Lung (tissue), 12 donors: ENCODE measurements around the gene MAGI2. TPM values are rescaled to one million over a fixed set of nuclear protein-coding genes. Genes with fewer than 3 reads are reported as not detected.
A peak's percentile ranks its signal among the peaks of the same experiment; 100 is the strongest.

Experiments
- ATAC-seq: fragments of 200-7000 bp; cut with Tn5 transposase; one replicate; pipeline ENCODE4 v1.9.1; 2020; ENCODE audit warnings: moderate number of reproducible peaks; ENCODE audit not compliant: insufficient read depth, low FRiP score
- DNase-seq, 3 donors: peaks; one replicate each; pipeline ENCODE4 v3.0.0-alpha.2; 2013 to 2017
- H3K27ac ChIP-seq, 2 donors: one replicate each; pipeline ENCODE4 v1.5.1; 2013; ENCODE audit warnings: mild to moderate bottlenecking in 2 of 2, moderate library complexity in 2 of 2, control low read depth in 1 of 2, inconsistent platforms in 1 of 2, low read depth in 1 of 2, low read length in 1 of 2
- H3K27me3 ChIP-seq, 3 donors: one replicate each; pipeline ENCODE4 v1.5.1; 2013; ENCODE audit warnings: low read length in 2 of 3; ENCODE audit not compliant: control insufficient read depth in 3 of 3, insufficient read depth in 3 of 3
- H3K36me3 ChIP-seq, 4 donors: one replicate each; pipeline ENCODE4 v1.5.1; 2013; ENCODE audit warnings: low read length in 4 of 4, mild to moderate bottlenecking in 1 of 4, moderate library complexity in 1 of 4; ENCODE audit not compliant: control insufficient read depth in 4 of 4, insufficient read depth in 4 of 4
- H3K4me1 ChIP-seq, 5 donors: one replicate each; pipeline ENCODE4 v1.5.1; 2013; ENCODE audit warnings: low read length in 5 of 5, mild to moderate bottlenecking in 2 of 5, moderate library complexity in 1 of 5; ENCODE audit not compliant: control insufficient read depth in 5 of 5, insufficient read depth in 5 of 5
- H3K4me3 ChIP-seq: one replicate; pipeline ENCODE4 v1.5.1; 2013; ENCODE audit warnings: mild to moderate bottlenecking, control low read depth, moderate library complexity
- H3K9ac ChIP-seq, 2 donors: one replicate each; pipeline ENCODE4 v1.5.1; 2013; ENCODE audit warnings: low read length in 2 of 2, control low read depth in 1 of 2; ENCODE audit not compliant: insufficient read depth in 1 of 2
- H3K9me3 ChIP-seq, 4 donors: one replicate each; pipeline ENCODE4 v1.5.1; 2013; ENCODE audit warnings: low read length in 3 of 4, mild to moderate bottlenecking in 1 of 4, moderate library complexity in 1 of 4; ENCODE audit not compliant: control insufficient read depth in 4 of 4, insufficient read depth in 3 of 4
- whole genome bisulfite sequencing, 2 donors: extraction: QIAGEN DNeasy Blood & Tissue Kit; methylation state at CpG; one replicate each; pipeline ENCODE4 v1.1.7; 2013; 5-methylcytosine and 5-hydroxymethylcytosine counted together
- polyA plus RNA-seq, 2 donors: library from polyadenylated mRNA; stranded (reverse); fragments of 200-250 nt; gene quantifications; one replicate each; pipeline ENCODE4 v1.2.1, GENCODE V29; 2013
- total RNA-seq, 2 donors: library from RNA; depleted of rRNA in 1 of 2; stranded (reverse); fragments of >200 nt in 1 of 2; gene quantifications; one replicate each; pipeline ENCODE4 v1.2.1, GENCODE V29; 2014 to 2021
- TF ChIP-seq, protein P1 (sequence below): IDR thresholded peaks from 2 replicates; pipeline ENCODE4 v1.5.1; 2012; ENCODE audit warnings: mild to moderate bottlenecking; ENCODE audit errors: control extremely low read depth, extremely low read depth
- donor health status: control.
- donor health status: control.
- donor health status: Bipolar disorder and iron deficiency.
- donor health status: healthy.
- donor health status: DM: yes; HTN: yes; CAD: no.

The MAGI2 gene
- total and polyA plus RNA-seq, 4 donors, result 0.94 to 18.0 (median 5.3) TPM

DNA sequence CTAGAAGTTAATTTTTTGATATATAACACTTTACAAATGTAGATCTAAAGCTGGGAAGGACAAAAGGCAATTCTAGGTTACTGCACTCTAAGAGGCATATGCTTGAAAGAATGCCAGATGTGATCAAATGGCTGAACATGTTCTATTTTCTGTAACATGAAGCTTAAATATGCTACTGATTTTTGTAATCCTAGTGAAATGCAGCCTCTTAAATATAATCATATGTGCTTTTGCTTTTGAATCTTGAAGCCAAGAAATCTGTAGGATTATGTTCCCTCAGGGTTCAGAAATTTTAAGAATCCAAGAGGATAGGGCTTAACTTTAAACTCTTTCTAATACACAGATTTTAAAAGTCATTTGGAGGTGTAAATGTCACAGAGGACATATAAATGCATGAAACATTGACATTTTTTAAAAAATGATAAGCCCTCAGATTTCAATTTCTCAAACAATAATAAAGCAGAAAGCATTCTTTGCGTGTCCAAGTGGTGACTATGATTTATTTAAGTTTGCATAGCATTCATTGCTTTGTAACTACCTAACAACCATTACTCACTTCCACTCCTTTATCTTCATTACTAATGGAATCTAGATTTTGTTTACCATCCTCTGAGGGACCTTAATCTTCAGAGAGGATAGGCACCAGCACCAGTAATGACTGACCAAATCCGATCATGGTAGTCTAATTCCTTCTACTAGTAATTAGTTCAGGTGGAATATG lies 170.4 kb downstream of the MAGI2 start:
- DNase-seq (peak in 2 of 3 donors; percentile 43 to 58), ATAC-seq (peak; percentile 59)
- TF ChIP-seq, protein P1, sequence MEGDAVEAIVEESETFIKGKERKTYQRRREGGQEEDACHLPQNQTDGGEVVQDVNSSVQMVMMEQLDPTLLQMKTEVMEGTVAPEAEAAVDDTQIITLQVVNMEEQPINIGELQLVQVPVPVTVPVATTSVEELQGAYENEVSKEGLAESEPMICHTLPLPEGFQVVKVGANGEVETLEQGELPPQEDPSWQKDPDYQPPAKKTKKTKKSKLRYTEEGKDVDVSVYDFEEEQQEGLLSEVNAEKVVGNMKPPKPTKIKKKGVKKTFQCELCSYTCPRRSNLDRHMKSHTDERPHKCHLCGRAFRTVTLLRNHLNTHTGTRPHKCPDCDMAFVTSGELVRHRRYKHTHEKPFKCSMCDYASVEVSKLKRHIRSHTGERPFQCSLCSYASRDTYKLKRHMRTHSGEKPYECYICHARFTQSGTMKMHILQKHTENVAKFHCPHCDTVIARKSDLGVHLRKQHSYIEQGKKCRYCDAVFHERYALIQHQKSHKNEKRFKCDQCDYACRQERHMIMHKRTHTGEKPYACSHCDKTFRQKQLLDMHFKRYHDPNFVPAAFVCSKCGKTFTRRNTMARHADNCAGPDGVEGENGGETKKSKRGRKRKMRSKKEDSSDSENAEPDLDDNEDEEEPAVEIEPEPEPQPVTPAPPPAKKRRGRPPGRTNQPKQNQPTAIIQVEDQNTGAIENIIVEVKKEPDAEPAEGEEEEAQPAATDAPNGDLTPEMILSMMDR, result no peak
- no peaks in the 10 kb centered on the region for H3K36me3 ChIP-seq
- H3K9ac ChIP-seq, result no peak overlapping the region
- no peaks in the 10 kb centered on the region for H3K9me3 ChIP-seq
- H3K27ac ChIP-seq, result no peak overlapping the region
- WGBS, 2 donors, result 72 to 82% methylated on average over 2 of the region's 2 CpGs
- no peaks in the 10 kb centered on the region for H3K27me3 ChIP-seq
- no peak overlapping the region for H3K4me3 ChIP-seq
- H3K4me1 ChIP-seq, result peaks cover 0 to 4% (median 0%) of the 10 kb centered on the region in 5 donors

GRCh38 chr7:79282070-79282694 lies 171.3 kb downstream of the MAGI2 start:
- no peak overlapping the region for H3K9ac ChIP-seq
- no peaks in the 10 kb centered on the region for H3K27me3 ChIP-seq

GRCh38 chr7:79281426-79281825 lies 172.0 kb downstream of the MAGI2 start:
- H3K27me3 ChIP-seq, result no peaks in the 10 kb centered on the region
- no peaks in the 10 kb centered on the region for H3K9me3 ChIP-seq
- no peak overlapping the region for H3K4me3 ChIP-seq
- TF ChIP-seq, protein P1, result no peak
- no peak overlapping the region for H3K27ac ChIP-seq
- no peak overlapping the region for H3K9ac ChIP-seq
- no peak for ATAC-seq
- H3K4me1 ChIP-seq, result peaks cover 0 to 4% (median 0%) of the 10 kb centered on the region in 5 donors
- H3K36me3 ChIP-seq, result no peaks in the 10 kb centered on the region
- DNase-seq, result no peak
- 50 to 63% methylated on average over 2 of the region's 2 CpGs for WGBS, 2 donors

More at GRCh38 chr7:79282070-79282694, 171.3 kb downstream of the MAGI2 start:
- H3K4me3 ChIP-seq, result no peak overlapping the region
- no peaks in the 10 kb centered on the region for H3K9me3 ChIP-seq
- H3K4me1 ChIP-seq, result peaks cover 0 to 4% (median 0%) of the 10 kb centered on the region in 5 donors
- TF ChIP-seq, protein P1, result no peak
- DNase-seq, result peak; percentile 31 to 76 (median 68)
- H3K36me3 ChIP-seq, result no peaks in the 10 kb centered on the region
- WGBS, 2 donors, result 32 to 38% methylated on average over 7 of the region's 7 CpGs
- no peak overlapping the region for H3K27ac ChIP-seq
- ATAC-seq, result no peak
